GM12878 (cell line): ENCODE measurements around the gene LRRC26.

Experiments
- CHD2 ChIP-seq: IDR thresholded peaks from 2 replicates; pipeline ENCODE4 v1.6.1; 2011; ENCODE audit warnings: low read depth, low read length, improper control_type of control experiment, borderline replicate concordance
- CTCF ChIP-seq, 3 experiments: IDR thresholded peaks in 2 of 3; conservative IDR thresholded peaks in 1 of 3; 2 replicates each; pipeline ENCODE4 v1.5.1; 2011; ENCODE audit warnings: low read depth in 3 of 3, low read length in 3 of 3, mild to moderate bottlenecking in 3 of 3, control low read depth in 2 of 3, moderate library complexity in 2 of 3, inconsistent platforms in 1 of 3, mixed read lengths in 1 of 3; ENCODE audit not compliant: control insufficient read depth in 2 of 3, insufficient read depth in 1 of 3; ENCODE audit errors: extremely low read depth in 1 of 3
- IRF3 ChIP-seq: fragments of 450-650 bp; IDR thresholded peaks from 2 replicates; pipeline ENCODE4 v1.6.1; 2014; ENCODE audit warnings: mild to moderate bottlenecking
- POLR2A ChIP-seq: IDR thresholded peaks from 2 replicates; pipeline ENCODE4 v1.6.1; 2011; ENCODE audit warnings: low read depth, mild to moderate bottlenecking, low read length
- TCF7 ChIP-seq: IDR thresholded peaks from 2 replicates; pipeline ENCODE4 v1.6.1; 2014; ENCODE audit warnings: antibody characterized with exemption, borderline replicate concordance

- TF ChIP-seq CTCF (IDR thresholded peaks at IDR 0.05 in 2 of 3, conservative IDR thresholded peaks at IDR 0.05 in 1 of 3; ENCODE audit: control insufficient read depth in 2 of 3, extremely low read depth in 1 of 3, insufficient read depth in 1 of 3, low read depth in 3 of 3, low read length in 3 of 3) (no peak), TCF7 (no peak), IRF3 (no peak), CHD2 (no peak), POLR2A (no peak)
These were observed 6.0 kb downstream of the LRRC26 start for GRCh38 chr9:137163805-137164204.
